HG02943 (cell line): ENCODE measurements around the gene NF1.
"Not testable (repeated sequence)": the region's sequence is repeated elsewhere in the genome, so short reads cannot be mapped to it uniquely, and the experiment has no call there.

Experiments used
- ATAC-seq: cut with Tn5 transposase; IDR thresholded peaks from one replicate; pipeline ENCODE4 v1.9.1; 2021; ENCODE audit warnings: mild to moderate bottlenecking, low read depth, moderate library complexity; ENCODE audit not compliant: unreplicated experiment

NF1 gene

GRCh38 chr17:31378638-31379037 lies 283.9 kb downstream of the NF1 start:
- no peak for ATAC-seq

- no peak for ATAC-seq
These were observed 284.9 kb downstream of the NF1 start for GRCh38 chr17:31379597-31380205.

- ATAC-seq: no peak
These were observed 286.4 kb downstream of the NF1 start for GRCh38 chr17:31381165-31381668.

GRCh38 chr17:31382668-31383275 lies 288.0 kb downstream of the NF1 start:
- not testable (repeated sequence) for ATAC-seq

- ATAC-seq: not testable (repeated sequence)
These were observed 288.7 kb downstream of the NF1 start for GRCh38 chr17:31383488-31383887.

GRCh38 chr17:31385428-31386285 lies 290.9 kb downstream of the NF1 start:
- ATAC-seq: no peak

- ATAC-seq: no peak
These were observed 291.8 kb downstream of the NF1 start for GRCh38 chr17:31386542-31387075.

- no peak for ATAC-seq
These were observed 292.7 kb downstream of the NF1 start for GRCh38 chr17:31387438-31387837.

GRCh38 chr17:31388351-31388750 lies 293.6 kb downstream of the NF1 start:
- ATAC-seq: no peak

GRCh38 chr17:31388770-31389656 lies 294.2 kb downstream of the NF1 start:
- no peak for ATAC-seq

GRCh38 chr17:31389657-31390381 lies 295.0 kb downstream of the NF1 start:
- no peak for ATAC-seq

- no peak for ATAC-seq
These were observed 295.6 kb downstream of the NF1 start for GRCh38 chr17:31390426-31390747.

GRCh38 chr17:31390748-31391495 lies 296.1 kb downstream of the NF1 start:
- ATAC-seq: no peak

- ATAC-seq: no peak
These were observed 296.7 kb downstream of the NF1 start, which contains the start of gene RAB11FIP4 for GRCh38 chr17:31391496-31391949. Gene RAB11FIP4, plus strand, starts transcription at chr17:31391675. Its CDS starts 178 bp downstream, at chr17:31391853.

- no peak for ATAC-seq
These were observed 297.5 kb downstream of the NF1 start for GRCh38 chr17:31392002-31392855.

- no peak for ATAC-seq
These were observed 298.3 kb downstream of the NF1 start for GRCh38 chr17:31392856-31393748.

GRCh38 chr17:31393749-31394146 lies 299.0 kb downstream of the NF1 start:
- no peak for ATAC-seq
